ENCODE measurements around the gene FOXO1.

The FOXO1 gene

GRCh38 chr13:40635315-40635995 is 31.0 kb downstream of the FOXO1 start:
- DNase-seq (ENCODE audit: low read depth): no peak

GRCh38 chr13:40632915-40633314 is 33.5 kb downstream of the FOXO1 start:
- DNase-seq (ENCODE audit: low read depth): no peak

GRCh38 chr13:40631605-40632004 is 34.8 kb downstream of the FOXO1 start:
- no peak for DNase-seq (ENCODE audit: low read depth)

- no peak for DNase-seq (ENCODE audit: low read depth)
These were observed 36.6 kb downstream of the FOXO1 start for GRCh38 chr13:40629678-40630384.

- DNase-seq (ENCODE audit: low read depth): no peak
These were observed 39.5 kb downstream of the FOXO1 start for GRCh38 chr13:40626977-40627376.

GRCh38 chr13:40626561-40626960 is 39.9 kb downstream of the FOXO1 start:
- no peak for DNase-seq (ENCODE audit: low read depth)

- DNase-seq (ENCODE audit: low read depth): no peak
These were observed 41.5 kb downstream of the FOXO1 start for GRCh38 chr13:40624986-40625385.

GRCh38 chr13:40624383-40624782 is 42.1 kb downstream of the FOXO1 start:
- DNase-seq (ENCODE audit: low read depth): no peak

- no peak for DNase-seq (ENCODE audit: low read depth)
These were observed 43.7 kb downstream of the FOXO1 start for GRCh38 chr13:40622761-40623160.

- DNase-seq (ENCODE audit: low read depth): no peak
These were observed 44.2 kb downstream of the FOXO1 start for GRCh38 chr13:40622246-40622645.

GRCh38 chr13:40619479-40619814 is 47.0 kb downstream of the FOXO1 start:
- DNase-seq (ENCODE audit: low read depth): no peak

- no peak for DNase-seq (ENCODE audit: low read depth)
These were observed 47.6 kb downstream of the FOXO1 start for GRCh38 chr13:40618581-40619478.

- no peak for DNase-seq (ENCODE audit: low read depth)
These were observed 48.6 kb downstream of the FOXO1 start for GRCh38 chr13:40617801-40618356.

GRCh38 chr13:40615619-40616018 is 50.8 kb downstream of the FOXO1 start:
- DNase-seq (ENCODE audit: low read depth): no peak

GRCh38 chr13:40613914-40614313 is 52.5 kb downstream of the FOXO1 start:
- DNase-seq (ENCODE audit: low read depth): no peak

- DNase-seq (ENCODE audit: low read depth): no peak
These were observed 53.1 kb downstream of the FOXO1 start for GRCh38 chr13:40613192-40613818.

- DNase-seq (ENCODE audit: low read depth): no peak
These were observed 54.4 kb downstream of the FOXO1 start for GRCh38 chr13:40612041-40612440.

- no peak for DNase-seq (ENCODE audit: low read depth)
These were observed 54.8 kb downstream of the FOXO1 start for GRCh38 chr13:40611635-40612034.

- no peak for DNase-seq (ENCODE audit: low read depth)
These were observed 55.4 kb downstream of the FOXO1 start for GRCh38 chr13:40611004-40611403.

- DNase-seq (ENCODE audit: low read depth): no peak
These were observed 56.3 kb downstream of the FOXO1 start for GRCh38 chr13:40609972-40610726.

- no peak for DNase-seq (ENCODE audit: low read depth)
These were observed 58.1 kb downstream of the FOXO1 start for GRCh38 chr13:40608308-40608707.

All from stimulated activated CD8-positive, alpha-beta memory T cell treated with anti-CD3 and anti-CD28 coated beads, Interleukin-7, amount 100 ng/mL, for 24 hours (primary cell).